ENCODE measurements around the gene SETD6. TPM values are rescaled to one million over a fixed set of nuclear protein-coding genes. Genes with fewer than 3 reads are reported as not detected.

SETD6 gene
- total and polyA plus RNA-seq, 2 donors from 2014 or later = 13.7 to 25.0 TPM

DNA sequence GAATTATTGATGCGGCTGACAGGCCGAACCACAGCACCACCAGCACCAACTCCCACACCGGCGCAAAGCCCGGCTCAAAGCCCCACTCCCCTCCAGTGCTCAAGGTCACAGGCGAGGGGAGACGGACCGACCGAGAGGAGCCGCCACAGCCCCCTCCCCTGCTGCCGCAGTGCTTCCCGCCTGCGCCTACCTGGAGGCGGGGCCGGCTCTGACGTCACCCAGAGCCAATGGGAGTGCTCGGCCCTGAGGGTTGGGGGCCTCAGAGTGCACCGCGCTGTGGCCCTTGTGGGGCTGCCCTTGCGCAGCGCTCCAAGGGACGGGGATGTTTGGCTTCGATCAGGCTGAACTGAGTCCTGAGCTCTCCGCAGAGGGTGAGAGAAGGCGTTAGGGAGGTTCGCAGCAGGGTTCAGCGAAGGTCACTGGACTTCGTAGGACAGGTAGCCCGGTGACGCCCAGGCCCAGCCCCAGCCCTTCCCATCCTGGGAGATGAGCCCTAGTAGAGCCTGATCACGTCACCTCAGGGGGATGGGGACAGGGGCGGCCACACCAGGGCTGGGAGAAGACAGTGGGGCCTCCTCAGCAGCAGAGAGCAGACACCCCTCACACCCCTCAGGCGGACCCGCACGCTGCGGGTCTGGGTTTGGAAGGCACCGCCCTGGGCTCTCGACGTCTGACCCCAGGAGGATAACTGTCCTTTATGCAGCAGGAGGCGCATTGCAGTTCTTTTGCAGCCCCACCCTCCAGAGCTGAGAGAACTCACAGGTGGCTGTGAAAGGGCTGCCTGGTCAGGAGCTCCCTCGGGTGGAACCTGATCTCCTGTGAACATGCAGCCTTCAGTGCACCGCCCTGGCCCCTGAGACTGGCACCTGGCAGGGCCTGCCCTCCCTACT, 13.8 kb upstream of the SETD6 start:
- H3K36me3 ChIP-seq (ENCODE audit: control insufficient read depth in 2 of 3, insufficient read depth in 3 of 3, low read length in 3 of 3) = no peaks in the 10 kb centered on the region
- no peaks in the 10 kb centered on the region for H3K9me3 ChIP-seq (ENCODE audit: control insufficient read depth in 2 of 3, insufficient read depth in 1 of 3, low read length in 3 of 3)
- peaks cover 0 to 9% (median 0%) of the 10 kb centered on the region in 3 donors for H3K4me1 ChIP-seq (ENCODE audit: control insufficient read depth in 2 of 3, insufficient read depth in 2 of 3, low read depth in 1 of 3, low read length in 3 of 3)
- DNase-seq = peak; percentile 75 to 92 (median 88)
- no peaks in the 10 kb centered on the region for H3K27me3 ChIP-seq (ENCODE audit: control insufficient read depth, insufficient read depth, low read length)
- intact Hi-C loops (cut with DNase I) = no loop called here
- TF ChIP-seq CTCF (IDR thresholded peaks at IDR 0.05; ENCODE audit: borderline replicate concordance, extremely low read depth, insufficient read depth) = no peak
- no peak overlapping the region for H3K27ac ChIP-seq (ENCODE audit: low read depth in 2 of 2, low read length in 2 of 2)
- no peak for FAIRE-seq
- H3K4me3 ChIP-seq (ENCODE audit: low read length in 3 of 3) = peak overlapping the region; percentile 43 to 44 (median 44)
- peak overlapping the region in 2 of 3 donors; percentile 32 to 58 for H3K9ac ChIP-seq (ENCODE audit: low read length in 3 of 3)

DNA sequence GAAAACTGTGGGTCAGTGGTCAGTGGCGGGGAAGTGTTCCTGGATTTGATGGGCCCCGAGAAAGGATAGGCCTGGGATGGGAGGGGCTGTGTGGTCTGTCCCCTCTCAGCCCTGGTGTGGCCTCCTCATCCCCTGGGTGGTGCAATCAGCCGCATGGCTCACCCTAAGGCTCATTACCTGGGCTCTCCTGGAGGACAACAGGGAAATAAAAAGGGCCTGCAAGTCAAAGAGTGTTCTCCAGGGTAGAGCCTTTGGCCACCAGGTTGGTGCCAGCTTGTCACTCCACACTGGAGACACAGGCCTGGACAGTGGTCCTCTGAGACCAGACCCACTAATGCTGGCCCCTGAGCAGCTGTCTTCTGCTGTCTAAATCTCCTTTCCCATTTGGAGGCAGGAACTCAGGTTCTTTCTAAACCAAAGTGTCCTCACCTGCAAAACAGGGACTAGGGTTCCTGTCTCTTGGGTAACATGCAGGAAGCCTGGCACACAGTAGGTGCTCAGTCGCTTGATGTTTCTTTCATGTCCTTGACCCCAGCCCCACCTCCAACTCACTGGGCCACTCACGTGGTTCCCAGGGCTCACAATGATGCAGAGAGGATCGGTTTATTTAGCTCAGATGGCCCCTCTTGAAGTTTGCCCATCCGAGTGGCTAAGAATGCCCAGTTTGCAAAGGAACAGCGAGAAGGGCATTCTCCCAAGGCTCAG, 12.9 kb upstream of the SETD6 start:
- H3K4me1 ChIP-seq (ENCODE audit: control insufficient read depth in 2 of 3, insufficient read depth in 2 of 3, low read depth in 1 of 3, low read length in 3 of 3) = peaks cover 0 to 9% (median 0%) of the 10 kb centered on the region in 3 donors
- H3K36me3 ChIP-seq (ENCODE audit: control insufficient read depth in 2 of 3, insufficient read depth in 3 of 3, low read length in 3 of 3) = no peaks in the 10 kb centered on the region
- no peaks in the 10 kb centered on the region for H3K9me3 ChIP-seq (ENCODE audit: control insufficient read depth in 2 of 3, insufficient read depth in 1 of 3, low read length in 3 of 3)
- no peak for TF ChIP-seq CTCF (IDR thresholded peaks at IDR 0.05; ENCODE audit: borderline replicate concordance, extremely low read depth, insufficient read depth)
- DNase-seq (peak in 2 of 5 donors; percentile 30 to 54), FAIRE-seq (no peak)
- no peaks in the 10 kb centered on the region for H3K27me3 ChIP-seq (ENCODE audit: control insufficient read depth, insufficient read depth, low read length)
- intact Hi-C loops (cut with DNase I) = no loop called here
- no peak overlapping the region for H3K4me3 ChIP-seq (ENCODE audit: low read length in 3 of 3)
- no peak overlapping the region for H3K27ac ChIP-seq (ENCODE audit: low read depth in 2 of 2, low read length in 2 of 2)
- H3K9ac ChIP-seq (ENCODE audit: low read length in 3 of 3) = no peak overlapping the region

DNA sequence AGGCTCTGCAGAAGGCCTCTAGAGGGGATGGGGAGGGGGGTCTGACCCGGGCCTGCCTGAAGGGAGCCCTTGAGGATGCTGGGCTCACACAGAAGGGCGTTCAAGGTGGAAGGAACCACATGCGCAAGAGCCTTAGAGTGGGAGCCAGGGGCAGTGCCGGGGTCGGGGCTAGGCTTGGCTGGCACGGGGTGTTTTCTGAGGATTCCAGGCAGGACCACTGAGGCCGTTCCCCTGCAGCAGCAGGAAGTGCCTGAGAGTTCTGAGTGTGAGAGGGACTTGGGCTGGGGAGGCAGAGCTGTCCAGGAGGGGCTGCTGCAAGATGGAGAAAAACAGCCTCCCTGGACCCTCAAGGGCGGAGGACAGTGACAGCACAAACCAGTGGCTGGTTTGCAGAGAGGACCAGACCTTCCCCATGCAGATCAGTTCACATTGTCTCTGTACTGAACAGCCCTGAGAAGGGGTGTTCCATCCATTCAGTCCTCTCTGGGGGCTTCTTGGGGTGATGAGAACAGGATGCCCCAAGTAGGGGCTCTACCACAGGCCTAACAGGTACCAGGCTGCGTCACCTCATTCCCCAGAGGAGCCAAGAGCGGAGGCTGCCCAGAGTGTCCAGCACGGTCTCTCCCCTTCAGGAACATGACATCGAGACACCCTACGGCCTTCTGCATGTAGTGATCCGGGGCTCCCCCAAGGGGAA, 12.0 kb upstream of the SETD6 start:
- no peak overlapping the region for H3K4me3 ChIP-seq (ENCODE audit: low read length in 3 of 3)
- FAIRE-seq (no peak), DNase-seq (peak in 2 of 5 donors; percentile 43 to 52)
- H3K9me3 ChIP-seq (ENCODE audit: control insufficient read depth in 2 of 3, insufficient read depth in 1 of 3, low read length in 3 of 3) = no peaks in the 10 kb centered on the region
- H3K36me3 ChIP-seq (ENCODE audit: control insufficient read depth in 2 of 3, insufficient read depth in 3 of 3, low read length in 3 of 3) = no peaks in the 10 kb centered on the region
- no peak for TF ChIP-seq CTCF (IDR thresholded peaks at IDR 0.05; ENCODE audit: borderline replicate concordance, extremely low read depth, insufficient read depth)
- intact Hi-C loops (cut with DNase I) = no loop called here
- H3K27ac ChIP-seq (ENCODE audit: low read depth in 2 of 2, low read length in 2 of 2) = no peak overlapping the region
- H3K9ac ChIP-seq (ENCODE audit: low read length in 3 of 3) = no peak overlapping the region
- H3K27me3 ChIP-seq (ENCODE audit: control insufficient read depth, insufficient read depth, low read length) = no peaks in the 10 kb centered on the region
- H3K4me1 ChIP-seq (ENCODE audit: control insufficient read depth in 2 of 3, insufficient read depth in 2 of 3, low read depth in 1 of 3, low read length in 3 of 3) = peaks cover 0 to 9% (median 0%) of the 10 kb centered on the region in 3 donors
